Measurements from ENCODE around the gene TCERG1.

TCERG1 gene

DNA sequence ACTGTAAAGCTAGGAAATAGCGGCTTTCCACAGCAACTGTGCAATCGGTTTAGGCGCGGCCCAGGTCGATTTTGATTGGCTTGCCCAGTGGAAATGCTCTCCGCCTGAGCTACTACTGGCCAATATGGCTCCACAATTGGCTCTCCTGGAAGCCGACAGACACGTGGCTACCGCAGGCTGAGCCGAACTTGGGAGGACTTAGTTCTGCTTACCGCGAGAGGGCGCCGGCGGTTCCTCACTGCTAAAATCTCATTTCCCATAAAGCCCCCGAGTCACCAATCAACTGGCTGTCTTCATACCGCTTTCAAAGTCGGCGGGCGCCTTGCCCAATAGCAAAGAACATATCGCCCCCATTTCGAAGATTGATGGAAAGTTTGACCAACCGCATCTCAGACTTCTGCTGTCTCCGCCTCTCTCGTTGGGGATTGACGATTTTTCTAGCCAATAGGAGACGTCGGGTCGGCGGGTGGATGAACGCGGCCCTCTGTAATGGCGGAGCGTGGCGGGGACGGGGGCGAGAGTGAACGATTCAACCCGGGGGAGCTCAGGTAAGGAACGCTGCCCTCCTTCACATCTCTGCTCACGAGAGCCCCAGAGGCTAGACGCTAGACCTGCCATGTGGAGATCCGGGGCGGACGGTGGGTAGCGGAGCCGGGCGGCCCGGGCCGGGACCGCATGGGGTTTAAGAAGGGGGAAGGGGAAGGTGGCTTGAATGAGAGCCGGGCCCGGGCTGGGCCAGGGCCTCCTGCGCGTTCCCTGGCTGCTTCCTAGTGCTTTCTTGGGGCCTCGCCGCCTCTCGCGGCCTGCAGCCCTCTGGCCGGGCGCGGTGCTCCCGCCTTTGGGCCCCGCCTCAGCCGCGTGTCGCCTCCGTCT, at the start of gene TCERG1:
TSS of gene TCERG1 (plus strand) at position 473 of the 873 bp plus-strand sequence. CDS start at position 490, 17 bp downstream.
- H3K4me3 ChIP-seq (IDR thresholded peaks at IDR 0.05; ENCODE audit: insufficient read depth, low read depth, low read length): no peak within 1 kb of the TSS
- H3K27me3 ChIP-seq (ENCODE audit: insufficient read depth, low read depth): no peaks in the 10 kb centered on the region
- H3K9ac ChIP-seq: peak within 1 kb of the TSS; percentile 100
- peaks cover 31% of the 10 kb centered on the region for H4K20me1 ChIP-seq (ENCODE audit: insufficient read depth)
- TF ChIP-seq, protein P1, sequence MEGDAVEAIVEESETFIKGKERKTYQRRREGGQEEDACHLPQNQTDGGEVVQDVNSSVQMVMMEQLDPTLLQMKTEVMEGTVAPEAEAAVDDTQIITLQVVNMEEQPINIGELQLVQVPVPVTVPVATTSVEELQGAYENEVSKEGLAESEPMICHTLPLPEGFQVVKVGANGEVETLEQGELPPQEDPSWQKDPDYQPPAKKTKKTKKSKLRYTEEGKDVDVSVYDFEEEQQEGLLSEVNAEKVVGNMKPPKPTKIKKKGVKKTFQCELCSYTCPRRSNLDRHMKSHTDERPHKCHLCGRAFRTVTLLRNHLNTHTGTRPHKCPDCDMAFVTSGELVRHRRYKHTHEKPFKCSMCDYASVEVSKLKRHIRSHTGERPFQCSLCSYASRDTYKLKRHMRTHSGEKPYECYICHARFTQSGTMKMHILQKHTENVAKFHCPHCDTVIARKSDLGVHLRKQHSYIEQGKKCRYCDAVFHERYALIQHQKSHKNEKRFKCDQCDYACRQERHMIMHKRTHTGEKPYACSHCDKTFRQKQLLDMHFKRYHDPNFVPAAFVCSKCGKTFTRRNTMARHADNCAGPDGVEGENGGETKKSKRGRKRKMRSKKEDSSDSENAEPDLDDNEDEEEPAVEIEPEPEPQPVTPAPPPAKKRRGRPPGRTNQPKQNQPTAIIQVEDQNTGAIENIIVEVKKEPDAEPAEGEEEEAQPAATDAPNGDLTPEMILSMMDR (conservative IDR thresholded peaks at IDR 0.05; ENCODE audit: low read depth, low read length): peak; percentile 66
- peak within 1 kb of the TSS; percentile 98 for H3K27ac ChIP-seq
- peak within 1 kb of the TSS; percentile 68 for H3K4me2 ChIP-seq
- H2AFZ ChIP-seq (ENCODE audit: low read depth): peak within 1 kb of the TSS; percentile 78
- no peaks in the 10 kb centered on the region for H3K36me3 ChIP-seq (ENCODE audit: insufficient read depth)
- peaks cover 37% of the 10 kb centered on the region for H3K4me1 ChIP-seq (ENCODE audit: low read depth, poor library complexity, severe bottlenecking)
- peaks cover 49% of the 10 kb centered on the region for H3K79me2 ChIP-seq (ENCODE audit: insufficient read depth, low read depth)

DNA sequence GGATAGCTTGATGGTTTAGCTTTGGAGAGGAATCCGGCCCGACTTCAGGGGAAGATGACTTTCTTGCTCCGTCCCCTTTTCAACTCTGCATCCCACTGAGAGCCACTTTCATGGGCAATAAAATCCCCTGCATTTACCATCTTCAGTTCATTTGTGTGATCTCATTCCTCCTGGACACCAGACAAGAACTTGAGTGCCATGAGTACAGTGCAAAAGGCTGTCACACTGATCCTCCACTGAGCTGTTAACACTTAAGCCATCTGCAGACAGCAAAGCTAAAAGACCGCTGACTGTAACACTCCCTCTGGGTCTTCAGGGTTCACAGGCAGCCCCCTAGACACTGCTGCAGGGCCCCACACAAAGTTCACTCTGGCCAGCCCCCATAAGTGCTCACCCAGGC, 48.3 kb upstream of the TCERG1 start:
- TF ChIP-seq, protein P1 (conservative IDR thresholded peaks at IDR 0.05; ENCODE audit: low read depth, low read length): no peak
- no peak overlapping the region for H3K9ac ChIP-seq
- no peak overlapping the region for H3K27ac ChIP-seq
- no peak overlapping the region for H3K4me2 ChIP-seq
- H3K36me3 ChIP-seq (ENCODE audit: insufficient read depth): no peaks in the 10 kb centered on the region
- H3K27me3 ChIP-seq (ENCODE audit: insufficient read depth, low read depth): no peaks in the 10 kb centered on the region
- H3K4me3 ChIP-seq (IDR thresholded peaks at IDR 0.05; ENCODE audit: insufficient read depth, low read depth, low read length): no peak overlapping the region
- no peaks in the 10 kb centered on the region for H3K79me2 ChIP-seq (ENCODE audit: insufficient read depth, low read depth)
- no peaks in the 10 kb centered on the region for H4K20me1 ChIP-seq (ENCODE audit: insufficient read depth)
- H2AFZ ChIP-seq (ENCODE audit: low read depth): no peak overlapping the region
- H3K4me1 ChIP-seq (ENCODE audit: low read depth, poor library complexity, severe bottlenecking): peaks cover 6% of the 10 kb centered on the region

DNA sequence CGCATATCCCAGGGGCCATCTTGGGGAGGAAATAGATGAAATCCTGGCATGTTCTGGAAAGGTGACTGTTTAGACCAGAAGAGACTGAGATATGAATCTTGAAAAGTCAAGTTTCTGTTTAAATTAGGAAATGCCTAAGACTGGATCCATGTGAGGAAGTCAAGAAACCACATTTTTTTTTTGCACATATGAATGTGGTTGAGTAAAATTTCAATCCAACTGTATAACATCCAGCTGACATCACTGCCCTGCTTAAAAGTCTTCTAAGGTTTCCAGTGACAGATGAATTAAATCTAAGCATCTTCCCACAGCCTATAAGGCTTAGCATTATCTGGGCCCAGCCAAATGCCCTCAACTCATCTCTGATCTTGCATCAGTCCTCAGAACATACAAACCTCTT, 47.7 kb upstream of the TCERG1 start:
- TF ChIP-seq, protein P1 (conservative IDR thresholded peaks at IDR 0.05; ENCODE audit: low read depth, low read length): no peak
- no peaks in the 10 kb centered on the region for H4K20me1 ChIP-seq (ENCODE audit: insufficient read depth)
- no peak overlapping the region for H3K4me3 ChIP-seq (IDR thresholded peaks at IDR 0.05; ENCODE audit: insufficient read depth, low read depth, low read length)
- no peaks in the 10 kb centered on the region for H3K36me3 ChIP-seq (ENCODE audit: insufficient read depth)
- peaks cover 6% of the 10 kb centered on the region for H3K4me1 ChIP-seq (ENCODE audit: low read depth, poor library complexity, severe bottlenecking)
- H2AFZ ChIP-seq (ENCODE audit: low read depth): no peak overlapping the region
- no peak overlapping the region for H3K9ac ChIP-seq
- H3K27ac ChIP-seq: no peak overlapping the region
- H3K4me2 ChIP-seq: no peak overlapping the region
- no peaks in the 10 kb centered on the region for H3K79me2 ChIP-seq (ENCODE audit: insufficient read depth, low read depth)
- H3K27me3 ChIP-seq (ENCODE audit: insufficient read depth, low read depth): no peaks in the 10 kb centered on the region

DNA sequence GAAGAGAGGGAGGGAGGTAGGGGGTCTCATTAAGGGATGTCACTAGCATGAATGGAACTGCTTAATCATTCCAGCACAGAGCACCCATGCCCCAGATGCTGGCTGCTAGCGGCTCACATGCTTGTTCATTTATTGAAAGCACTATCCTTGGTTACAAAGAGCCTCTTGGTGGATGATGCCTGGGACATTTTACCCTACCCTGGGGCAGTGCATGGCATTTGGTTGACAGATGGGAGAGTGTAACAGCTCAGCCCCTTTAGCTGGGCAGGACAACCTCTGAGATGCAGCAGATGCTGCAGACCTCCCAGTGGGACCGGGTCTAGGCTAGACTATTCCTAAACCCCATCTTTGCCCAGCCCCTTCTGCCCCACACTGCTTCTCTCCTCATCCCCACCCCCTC, 46.9 kb upstream of the TCERG1 start:
- Histone ChIP-seq H3K4me3 (IDR thresholded peaks at IDR 0.05; ENCODE audit: insufficient read depth, low read depth, low read length) (no peak overlapping the region), H2AFZ (ENCODE audit: low read depth) (no peak overlapping the region)
- TF ChIP-seq, protein P1 (conservative IDR thresholded peaks at IDR 0.05; ENCODE audit: low read depth, low read length): no peak

More for the DNA sequence above, 46.9 kb upstream of the TCERG1 start:
- Histone ChIP-seq H3K4me2 (no peak overlapping the region), H3K79me2 (ENCODE audit: insufficient read depth, low read depth) (no peaks in the 10 kb centered on the region), H3K27ac (no peak overlapping the region), H3K4me1 (ENCODE audit: low read depth, poor library complexity, severe bottlenecking) (peaks cover 6% of the 10 kb centered on the region), H3K27me3 (ENCODE audit: insufficient read depth, low read depth) (no peaks in the 10 kb centered on the region), H3K36me3 (ENCODE audit: insufficient read depth) (no peaks in the 10 kb centered on the region), H3K9ac (no peak overlapping the region), H4K20me1 (ENCODE audit: insufficient read depth) (no peaks in the 10 kb centered on the region)
